ENCODE results near the gene MRPL57.
"Not testable (repeated sequence)": the region's sequence is repeated elsewhere in the genome, so short reads cannot be mapped to it uniquely, and the experiment has no call there.

Gene MRPL57

DNA sequence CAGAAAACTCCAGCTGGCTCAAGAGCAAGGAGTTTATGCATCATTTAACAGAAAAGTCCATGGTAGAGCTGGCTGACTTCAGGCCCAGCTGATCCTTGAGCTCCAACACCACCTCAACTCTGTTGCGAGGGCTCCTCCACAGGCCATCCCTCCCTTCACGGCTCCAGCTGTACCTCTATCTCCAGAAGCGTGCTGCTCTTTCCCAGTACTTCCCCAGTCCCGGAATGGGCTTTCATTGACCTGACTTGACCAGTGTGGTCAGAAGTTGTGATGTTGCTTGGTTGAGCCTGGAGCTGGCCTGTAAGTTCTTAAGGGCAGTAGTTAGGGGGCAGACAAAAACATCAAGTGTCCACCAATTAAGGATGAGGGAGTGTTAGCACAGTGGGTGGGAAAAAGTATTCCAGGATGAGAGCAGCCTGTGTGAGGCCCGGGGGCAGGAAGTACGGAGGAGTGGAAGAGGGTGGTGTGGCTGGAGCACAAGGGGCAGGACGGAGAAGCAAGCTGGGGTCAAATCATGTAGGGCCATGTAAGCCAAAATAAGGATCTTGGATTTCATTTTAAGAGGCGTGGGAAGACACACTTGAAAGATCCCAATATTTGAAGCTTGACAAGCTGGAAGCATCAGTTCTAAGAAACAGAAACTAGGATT, 24.1 kb upstream of the MRPL57 start:
- DNase-seq (no peak), ATAC-seq (ENCODE audit: insufficient read depth, low read depth) (peak; percentile 35; the same call in 1 of the 3 replicates)
- Histone ChIP-seq H3K4me1 (ENCODE audit: insufficient read depth, low read length) (no peaks in the 10 kb centered on the region), H3K79me2 (ENCODE audit: insufficient read depth, low read length) (peaks cover 2% of the 10 kb centered on the region; the same call in 1 of the 2 replicates), H3K4me2 (ENCODE audit: insufficient read depth, low read length) (no peak overlapping the region), H3K27me3 (ENCODE audit: insufficient read depth, low read length, poor library complexity) (no peaks in the 10 kb centered on the region), H3K9ac (ENCODE audit: low read depth, low read length) (no peak overlapping the region), H3K9me3 (ENCODE audit: insufficient read depth, low read length, severe bottlenecking) (no peaks in the 10 kb centered on the region), H4K20me1 (ENCODE audit: insufficient read depth, low read length) (peaks cover 4% of the 10 kb centered on the region; the same call in 1 of the 2 replicates), H2AFZ (ENCODE audit: low read depth, low read length) (no peak overlapping the region), H3K4me3 (ENCODE audit: low read depth in 1 of 2, low read length in 2 of 2) (no peak overlapping the region), H3K27ac (ENCODE audit: low read length) (no peak overlapping the region; the same call in 1 of the 2 replicates), H3K36me3 (ENCODE audit: insufficient read depth, low read length) (peaks cover 51% of the 10 kb centered on the region)
- TF ChIP-seq, protein P1, sequence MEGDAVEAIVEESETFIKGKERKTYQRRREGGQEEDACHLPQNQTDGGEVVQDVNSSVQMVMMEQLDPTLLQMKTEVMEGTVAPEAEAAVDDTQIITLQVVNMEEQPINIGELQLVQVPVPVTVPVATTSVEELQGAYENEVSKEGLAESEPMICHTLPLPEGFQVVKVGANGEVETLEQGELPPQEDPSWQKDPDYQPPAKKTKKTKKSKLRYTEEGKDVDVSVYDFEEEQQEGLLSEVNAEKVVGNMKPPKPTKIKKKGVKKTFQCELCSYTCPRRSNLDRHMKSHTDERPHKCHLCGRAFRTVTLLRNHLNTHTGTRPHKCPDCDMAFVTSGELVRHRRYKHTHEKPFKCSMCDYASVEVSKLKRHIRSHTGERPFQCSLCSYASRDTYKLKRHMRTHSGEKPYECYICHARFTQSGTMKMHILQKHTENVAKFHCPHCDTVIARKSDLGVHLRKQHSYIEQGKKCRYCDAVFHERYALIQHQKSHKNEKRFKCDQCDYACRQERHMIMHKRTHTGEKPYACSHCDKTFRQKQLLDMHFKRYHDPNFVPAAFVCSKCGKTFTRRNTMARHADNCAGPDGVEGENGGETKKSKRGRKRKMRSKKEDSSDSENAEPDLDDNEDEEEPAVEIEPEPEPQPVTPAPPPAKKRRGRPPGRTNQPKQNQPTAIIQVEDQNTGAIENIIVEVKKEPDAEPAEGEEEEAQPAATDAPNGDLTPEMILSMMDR (IDR thresholded peaks at IDR 0.05; ENCODE audit: borderline replicate concordance, extremely low read depth, low read length, poor library complexity, severe bottlenecking): no peak
- TF ChIP-seq EZH2 (IDR thresholded peaks at IDR 0.05; ENCODE audit: borderline replicate concordance, low read depth, low read length, severe bottlenecking): no peak

DNA sequence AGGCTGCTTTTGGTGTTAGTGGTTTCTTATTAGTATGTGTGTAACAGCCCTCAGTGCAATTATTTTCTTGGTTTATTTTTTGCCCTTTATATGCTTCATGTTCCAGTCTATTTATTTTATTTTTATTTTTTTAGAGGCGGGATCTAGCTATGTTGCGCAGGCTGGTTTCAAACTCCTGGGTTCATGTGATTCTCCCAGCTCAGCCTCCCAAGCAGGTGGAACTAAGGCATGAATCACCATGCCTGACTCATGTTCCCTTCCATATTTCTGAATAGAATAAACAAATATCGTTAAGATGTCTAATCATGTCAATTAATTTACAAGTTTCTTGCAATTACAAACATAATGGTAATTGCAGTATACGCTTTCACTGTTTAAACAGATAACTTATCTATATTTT, 11.8 kb upstream of the MRPL57 start:
- Histone ChIP-seq H3K9me3 (ENCODE audit: insufficient read depth, low read length, severe bottlenecking) (no peaks in the 10 kb centered on the region), H3K4me2 (ENCODE audit: insufficient read depth, low read length) (no peak overlapping the region), H3K9ac (ENCODE audit: low read depth, low read length) (no peak overlapping the region), H3K4me1 (ENCODE audit: insufficient read depth, low read length) (no peaks in the 10 kb centered on the region), H3K36me3 (ENCODE audit: insufficient read depth, low read length) (peaks cover 95% of the 10 kb centered on the region), H3K79me2 (ENCODE audit: insufficient read depth, low read length) (peaks cover 42% of the 10 kb centered on the region), H3K27ac (ENCODE audit: low read length) (no peak overlapping the region), H2AFZ (ENCODE audit: low read depth, low read length) (no peak overlapping the region), H3K27me3 (ENCODE audit: insufficient read depth, low read length, poor library complexity) (no peaks in the 10 kb centered on the region), H3K4me3 (ENCODE audit: low read depth in 1 of 2, low read length in 2 of 2) (no peak overlapping the region), H4K20me1 (ENCODE audit: insufficient read depth, low read length) (peaks cover 5% of the 10 kb centered on the region; the same call in 1 of the 2 replicates)
- ATAC-seq (ENCODE audit: insufficient read depth, low read depth) (no peak), DNase-seq (no peak)
- TF ChIP-seq EZH2 (IDR thresholded peaks at IDR 0.05; ENCODE audit: borderline replicate concordance, low read depth, low read length, severe bottlenecking): no peak
- TF ChIP-seq, protein P1 (IDR thresholded peaks at IDR 0.05; ENCODE audit: borderline replicate concordance, extremely low read depth, low read length, poor library complexity, severe bottlenecking): no peak

DNA sequence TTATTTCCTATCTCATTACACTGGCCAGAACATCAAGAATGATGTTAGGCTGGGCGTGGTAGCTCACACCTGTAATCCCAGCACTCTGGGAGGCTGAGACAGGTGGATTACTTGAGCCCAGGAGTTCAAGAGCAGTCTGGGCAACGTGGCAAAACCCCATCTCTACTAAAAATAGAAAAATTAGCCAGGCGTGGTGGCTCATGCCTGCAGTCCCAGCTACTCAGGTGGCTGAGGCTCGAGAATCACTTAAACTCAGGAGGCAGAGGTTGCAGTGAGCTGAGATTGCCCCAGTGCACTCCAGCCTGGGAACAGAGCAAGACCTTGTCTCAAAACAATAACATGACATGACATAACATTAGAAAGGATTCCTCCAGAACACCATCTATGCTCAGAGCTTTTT, 10.9 kb upstream of the MRPL57 start:
- not testable (repeated sequence) for H3K27ac ChIP-seq (ENCODE audit: low read length); H2AFZ ChIP-seq (ENCODE audit: low read depth, low read length); H3K4me3 ChIP-seq (ENCODE audit: low read depth in 1 of 2, low read length in 2 of 2); H3K4me2 ChIP-seq (ENCODE audit: insufficient read depth, low read length); H3K9ac ChIP-seq (ENCODE audit: low read depth, low read length); ATAC-seq (ENCODE audit: insufficient read depth, low read depth); H4K20me1 ChIP-seq (ENCODE audit: insufficient read depth, low read length); H3K4me1 ChIP-seq (ENCODE audit: insufficient read depth, low read length); DNase-seq; H3K9me3 ChIP-seq (ENCODE audit: insufficient read depth, low read length, severe bottlenecking); H3K27me3 ChIP-seq (ENCODE audit: insufficient read depth, low read length, poor library complexity)
- Histone ChIP-seq H3K79me2 (ENCODE audit: insufficient read depth, low read length) (peaks cover 52% of the 10 kb centered on the region), H3K36me3 (ENCODE audit: insufficient read depth, low read length) (peaks cover 95% of the 10 kb centered on the region)

DNA sequence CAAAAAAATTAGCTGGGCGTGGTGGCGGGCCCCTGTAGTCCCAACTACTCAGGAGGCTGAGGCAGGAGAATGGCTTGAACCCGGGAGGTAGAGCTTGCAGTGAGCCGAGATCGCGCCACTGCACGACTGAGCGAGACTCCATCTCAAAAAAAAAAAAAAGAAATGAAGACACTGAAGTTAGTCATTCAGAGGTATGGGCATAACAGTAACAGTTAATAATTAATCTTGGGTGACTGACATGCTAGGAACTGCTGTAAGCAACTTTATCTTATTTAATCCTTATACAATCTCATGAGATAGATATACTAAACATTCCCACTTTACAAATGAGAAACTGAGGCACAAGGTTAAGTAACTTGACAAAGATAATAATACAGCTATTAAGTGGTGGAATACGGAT, 5.0 kb upstream of the MRPL57 start:
- H3K27me3 ChIP-seq (ENCODE audit: insufficient read depth, low read length, poor library complexity): no peaks in the 10 kb centered on the region
- H3K9me3 ChIP-seq (ENCODE audit: insufficient read depth, low read length, severe bottlenecking): no peaks in the 10 kb centered on the region
- H4K20me1 ChIP-seq (ENCODE audit: insufficient read depth, low read length): peaks cover 29% of the 10 kb centered on the region
- ATAC-seq (ENCODE audit: insufficient read depth, low read depth) (no peak), DNase-seq (no peak)
- TF ChIP-seq, protein P1 (IDR thresholded peaks at IDR 0.05; ENCODE audit: borderline replicate concordance, extremely low read depth, low read length, poor library complexity, severe bottlenecking): no peak
- TF ChIP-seq EZH2 (IDR thresholded peaks at IDR 0.05; ENCODE audit: borderline replicate concordance, low read depth, low read length, severe bottlenecking): no peak
- no peak overlapping the region for H3K27ac ChIP-seq (ENCODE audit: low read length)
- H3K79me2 ChIP-seq (ENCODE audit: insufficient read depth, low read length): peaks cover 94% of the 10 kb centered on the region
- H3K4me1 ChIP-seq (ENCODE audit: insufficient read depth, low read length): peaks cover 27% of the 10 kb centered on the region
- H2AFZ ChIP-seq (ENCODE audit: low read depth, low read length): no peak overlapping the region
- no peak overlapping the region for H3K4me2 ChIP-seq (ENCODE audit: insufficient read depth, low read length)
- H3K9ac ChIP-seq (ENCODE audit: low read depth, low read length): no peak overlapping the region
- peaks cover 78% of the 10 kb centered on the region for H3K36me3 ChIP-seq (ENCODE audit: insufficient read depth, low read length)
- H3K4me3 ChIP-seq (ENCODE audit: low read depth in 1 of 2, low read length in 2 of 2): no peak overlapping the region

DNA sequence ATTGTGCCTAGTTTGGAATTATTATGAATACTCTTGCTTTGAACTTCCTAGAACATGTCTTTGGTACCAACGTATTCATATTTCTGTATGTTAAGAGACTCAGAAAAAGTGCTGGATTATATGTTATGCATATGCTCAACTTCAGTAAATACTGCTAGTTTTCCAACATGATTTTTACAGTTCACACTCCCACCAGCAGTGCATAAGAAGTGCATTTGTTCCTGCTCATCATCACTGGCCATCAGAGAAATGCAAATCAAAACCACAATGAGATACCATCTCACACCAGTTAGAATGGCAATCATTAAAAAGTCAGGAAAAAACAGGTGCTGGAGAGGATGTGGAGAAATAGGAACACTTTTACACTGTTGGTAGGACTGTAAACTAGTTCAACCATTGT, 2.7 kb upstream of the MRPL57 start:
- not testable (repeated sequence) for ATAC-seq (ENCODE audit: insufficient read depth, low read depth); H2AFZ ChIP-seq (ENCODE audit: low read depth, low read length); H3K9me3 ChIP-seq (ENCODE audit: insufficient read depth, low read length, severe bottlenecking); H3K27me3 ChIP-seq (ENCODE audit: insufficient read depth, low read length, poor library complexity); DNase-seq
- peaks cover 35% of the 10 kb centered on the region for H4K20me1 ChIP-seq (ENCODE audit: insufficient read depth, low read length)
- H3K36me3 ChIP-seq (ENCODE audit: insufficient read depth, low read length): peaks cover 74% of the 10 kb centered on the region
- H3K9ac ChIP-seq (ENCODE audit: low read depth, low read length): peak overlapping the region; percentile 5; the same call in 1 of the 2 replicates
- peaks cover 42% of the 10 kb centered on the region for H3K4me1 ChIP-seq (ENCODE audit: insufficient read depth, low read length)
- peak overlapping the region; percentile 21; the same call in 1 of the 2 replicates for H3K27ac ChIP-seq (ENCODE audit: low read length)
- peaks cover 94% of the 10 kb centered on the region for H3K79me2 ChIP-seq (ENCODE audit: insufficient read depth, low read length)
- peak overlapping the region in 1 of 2 experiments; percentile 11; a peak in 1 of 4 replicates for H3K4me3 ChIP-seq (ENCODE audit: low read depth in 1 of 2, low read length in 2 of 2)
- peak overlapping the region; percentile 52 for H3K4me2 ChIP-seq (ENCODE audit: insufficient read depth, low read length)

Data from DND-41 (cell line).